DMS53 (cell line): ENCODE measurements around the gene CEP112.
"Not testable (repeated sequence)": the region's sequence is repeated elsewhere in the genome, so short reads cannot be mapped to it uniquely, and the experiment has no call there.

ENCODE experiments used
- DNase-seq: peaks from one replicate; lab custom pipeline; 2025; lab: John Stamatoyannopoulos, UW

Gene CEP112

DNA sequence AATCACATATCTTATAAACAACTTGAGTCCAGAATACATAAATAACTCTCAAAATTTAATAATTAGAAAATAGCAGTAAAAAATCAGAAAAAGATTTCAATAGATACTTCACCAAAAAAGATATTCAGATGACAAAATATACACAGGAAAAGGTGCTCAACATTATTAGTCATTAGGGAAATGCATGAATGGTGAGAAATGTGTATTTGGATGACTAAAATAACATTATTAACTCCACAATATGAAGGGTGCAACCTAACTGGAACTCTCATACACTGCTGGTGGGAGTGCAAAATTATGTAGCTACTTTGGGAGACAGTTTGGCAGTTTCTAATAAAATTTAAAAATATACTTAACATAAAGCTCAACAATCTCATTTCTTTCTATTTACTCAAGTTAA lies 368.2 kb downstream of the CEP112 start:
- no peak for DNase-seq

DNA sequence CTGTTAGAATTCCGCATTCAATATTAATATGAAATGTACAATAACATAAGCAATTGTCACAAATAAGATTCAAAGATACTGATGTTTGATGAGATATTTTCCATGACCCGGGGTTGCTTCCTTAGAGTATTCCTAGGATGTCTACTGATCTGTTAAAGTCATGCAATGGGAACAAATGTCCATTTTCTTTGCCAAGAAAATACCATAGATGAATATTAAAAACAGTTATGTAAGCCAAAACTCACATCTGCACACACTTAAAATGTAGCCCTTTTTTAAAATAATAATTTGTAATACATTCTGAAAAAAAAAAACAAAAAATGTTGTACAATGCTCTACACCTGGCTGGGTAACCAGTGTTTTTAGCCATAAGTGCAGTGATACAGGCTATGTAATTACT lies 371.1 kb downstream of the CEP112 start:
- DNase-seq = no peak

DNA sequence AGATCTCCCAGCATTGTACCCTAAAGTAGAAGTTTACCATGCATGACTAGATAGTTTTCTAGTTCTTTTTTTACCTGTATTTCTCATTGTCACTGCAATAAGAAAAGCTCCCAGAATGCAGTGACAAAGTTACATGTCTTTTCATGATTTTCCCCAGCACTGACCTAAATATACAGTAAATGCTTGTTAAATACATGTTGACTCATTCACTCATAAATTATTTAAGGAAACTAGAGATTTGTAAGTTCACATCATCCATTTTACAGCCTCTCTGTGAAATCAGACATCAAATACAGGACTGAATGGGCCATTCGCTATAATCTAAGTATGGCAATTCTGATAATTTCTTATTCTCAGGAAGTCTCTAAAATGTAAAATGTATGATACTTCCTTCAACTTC lies 371.6 kb downstream of the CEP112 start:
- no peak for DNase-seq

DNA sequence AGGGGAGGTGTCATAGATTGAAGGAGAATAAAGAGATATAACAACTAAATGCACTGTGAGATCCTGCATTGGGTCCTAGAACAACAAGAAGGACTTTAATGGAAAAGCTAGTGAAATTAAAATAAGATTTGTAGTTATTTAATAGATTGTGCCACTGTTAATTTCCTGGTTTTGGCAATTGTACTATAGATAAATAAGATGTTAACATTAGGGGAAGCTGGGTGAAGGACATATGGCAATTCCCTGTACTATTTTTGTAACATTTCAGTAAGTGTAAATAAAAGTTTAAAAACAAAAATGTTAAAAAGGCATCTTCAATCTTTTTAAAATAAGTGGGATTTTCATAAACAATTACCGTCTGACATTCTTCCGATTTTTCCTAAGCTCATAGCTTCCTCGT lies 372.1 kb downstream of the CEP112 start:
- no peak for DNase-seq

DNA sequence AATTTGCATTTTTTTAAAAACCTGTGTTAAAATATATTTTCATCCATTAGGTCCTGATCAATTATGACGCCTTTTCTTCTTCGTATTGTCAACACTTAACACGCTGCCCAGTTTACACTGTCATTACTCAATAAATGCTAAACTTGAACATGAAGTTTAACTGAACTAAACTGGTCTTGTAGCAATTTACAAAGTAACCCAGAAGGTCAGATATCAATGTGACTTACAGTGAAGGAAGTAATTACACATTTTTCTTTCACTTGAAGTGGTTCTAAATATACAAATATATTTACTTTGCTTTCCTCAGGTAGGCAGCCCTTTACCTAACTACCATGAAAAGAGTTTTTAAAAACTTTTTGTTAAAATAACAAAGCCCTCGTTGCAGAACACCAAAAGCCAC lies 374.0 kb downstream of the CEP112 start:
- no peak for DNase-seq

DNA sequence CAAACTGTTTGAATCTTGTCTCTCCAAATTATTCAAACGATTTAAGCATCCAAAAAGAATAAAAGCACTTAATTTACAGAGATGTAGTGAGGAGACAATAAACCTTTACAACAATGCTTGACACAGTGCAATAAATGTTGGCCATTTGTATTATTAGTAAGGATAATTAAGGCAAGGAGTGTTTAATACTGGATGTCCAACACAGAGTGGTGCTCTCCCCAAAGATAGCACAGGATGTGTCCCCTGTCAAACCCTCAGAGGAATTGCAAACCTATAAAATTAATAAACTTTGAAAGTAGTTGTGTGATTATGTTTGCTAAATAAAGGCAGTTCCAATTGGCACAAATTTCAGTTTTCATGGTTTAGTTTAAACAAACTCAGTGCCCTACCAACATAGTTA lies 377.5 kb downstream of the CEP112 start:
- no peak for DNase-seq

DNA sequence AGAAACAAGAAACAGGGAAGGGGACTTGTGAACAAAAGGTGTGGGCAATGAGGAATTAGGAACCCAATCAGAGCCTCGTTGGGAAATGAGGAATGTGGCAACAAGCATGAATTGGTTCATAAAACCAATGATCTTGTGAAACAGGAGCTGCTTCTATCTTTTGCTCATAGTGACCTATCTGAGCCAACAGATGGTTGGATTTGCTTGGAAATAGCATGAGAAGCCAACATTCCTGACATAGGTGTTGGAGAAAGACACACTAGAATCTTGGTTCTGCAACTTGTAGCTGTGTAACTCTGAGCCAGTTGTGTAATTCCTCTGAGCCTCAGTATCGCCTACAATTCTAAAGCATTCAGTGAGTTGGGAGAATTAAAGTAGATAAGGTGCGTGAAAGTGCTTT lies 378.6 kb downstream of the CEP112 start:
- no peak for DNase-seq

DNA sequence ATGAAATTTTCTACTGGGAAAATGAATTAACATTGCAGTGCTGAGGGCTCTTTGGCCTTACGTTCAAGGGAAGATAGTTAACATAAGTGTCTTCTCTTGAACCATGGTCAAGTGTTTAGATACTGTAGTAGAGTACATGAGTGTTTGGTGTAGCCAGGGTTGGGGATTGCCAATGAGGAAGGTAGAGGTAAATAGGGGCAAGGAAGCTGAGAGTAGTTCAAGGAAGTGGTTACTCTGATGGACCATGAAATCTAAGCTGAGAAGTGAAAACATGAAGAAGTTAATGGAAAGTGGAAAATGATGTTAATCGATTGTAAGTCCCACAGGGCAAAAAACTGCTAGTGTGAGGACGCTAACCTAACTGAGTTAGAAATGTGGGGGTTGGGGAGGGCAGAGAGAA lies 380.9 kb downstream of the CEP112 start:
- DNase-seq = peak; percentile 12

DNA sequence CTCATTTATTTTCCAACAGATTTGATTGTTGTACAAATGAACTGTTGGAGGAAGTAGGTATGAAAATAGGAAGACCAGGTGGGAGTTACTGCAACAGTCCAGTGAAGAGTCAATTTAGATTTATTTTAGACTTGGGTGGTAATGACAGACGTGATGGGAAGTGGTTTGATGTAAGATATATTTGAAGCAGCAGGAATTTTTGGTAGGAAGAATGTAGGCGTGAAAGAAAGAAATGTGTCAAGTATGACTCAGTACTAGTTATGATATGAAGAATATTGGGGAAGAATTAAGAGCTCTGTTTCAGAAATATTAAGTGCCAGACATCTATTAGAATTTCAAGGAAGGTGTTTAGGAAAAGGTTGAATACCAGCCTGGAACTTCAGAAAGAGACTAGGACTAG lies 382.6 kb downstream of the CEP112 start:
- DNase-seq = no peak

DNA sequence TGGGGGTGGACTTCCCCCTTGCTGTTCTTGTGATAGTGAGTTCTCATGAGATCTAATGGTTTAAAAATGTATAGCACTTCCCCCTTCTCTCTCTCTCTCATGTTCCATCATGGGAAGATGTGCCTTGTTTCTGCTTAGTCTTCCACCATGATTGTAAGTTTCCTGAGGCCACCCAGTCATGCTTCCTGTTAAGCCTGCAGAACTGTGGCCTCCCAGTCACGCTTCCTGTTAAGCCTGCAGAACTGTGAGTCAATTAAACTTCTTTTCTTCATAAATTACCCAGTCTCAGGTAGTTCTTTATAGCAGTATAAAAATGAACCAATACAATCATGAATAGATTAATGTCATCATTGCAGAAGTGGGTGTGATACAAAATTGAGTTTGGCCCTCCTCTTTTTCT lies 383.4 kb downstream of the CEP112 start:
- not testable (repeated sequence) for DNase-seq

DNA sequence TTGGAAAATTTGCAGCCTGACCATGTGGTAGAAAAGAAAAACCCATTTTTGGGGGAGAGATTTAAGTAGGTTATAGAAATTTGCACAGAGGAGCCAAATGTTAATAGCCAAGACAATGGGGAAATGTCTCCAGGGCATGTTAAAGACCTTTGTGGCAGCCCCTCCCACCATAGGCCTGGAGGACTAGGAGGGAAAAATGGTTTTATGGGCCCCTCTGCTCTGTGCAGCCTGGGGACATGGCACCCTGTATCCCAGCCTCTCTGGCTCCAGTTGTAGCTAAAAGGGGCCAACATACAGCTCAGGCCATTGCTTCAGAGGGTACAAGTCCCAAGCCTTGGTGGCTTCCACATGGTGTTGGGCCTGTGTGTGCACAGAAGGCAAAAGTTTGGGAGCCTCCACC lies 384.6 kb downstream of the CEP112 start:
- DNase-seq = no peak

DNA sequence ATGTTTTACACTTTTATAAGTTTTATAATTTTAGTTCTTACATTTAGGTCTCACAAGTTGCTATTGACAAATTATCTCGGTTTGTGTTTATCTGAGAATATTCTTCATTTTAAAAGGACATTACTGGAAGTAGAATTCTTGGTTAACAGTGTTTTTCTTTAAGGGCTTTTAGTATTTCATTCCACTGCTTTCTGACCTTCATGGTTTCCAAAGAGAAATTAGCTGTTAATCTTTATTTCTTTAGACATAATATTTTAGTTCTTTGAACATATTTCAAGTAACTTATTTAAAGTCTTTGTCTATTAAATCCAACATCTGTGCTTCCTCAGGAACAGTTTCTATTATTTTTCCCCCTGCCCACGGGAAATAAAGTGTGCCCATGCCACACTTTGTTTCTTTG lies 390.4 kb downstream of the CEP112 start:
- DNase-seq = no peak

DNA sequence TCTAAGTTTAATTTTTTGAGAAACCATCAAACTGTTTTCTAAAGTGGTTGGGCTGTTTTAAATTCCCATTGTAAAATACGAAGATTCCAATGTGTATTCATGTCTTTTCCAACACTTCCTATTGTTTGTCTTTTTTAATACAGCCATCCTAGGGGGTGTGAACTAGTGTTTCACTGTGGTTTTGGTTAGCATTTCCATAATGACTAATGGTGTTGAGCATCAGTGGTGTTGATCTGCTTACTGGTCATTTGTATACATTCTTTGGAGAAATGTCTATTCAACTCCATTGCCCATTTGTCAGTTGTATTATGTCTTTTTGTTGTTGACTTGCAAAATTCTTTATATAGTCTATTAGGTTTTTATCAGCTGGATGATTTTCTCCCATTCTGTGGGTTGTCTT lies 391.3 kb downstream of the CEP112 start:
- DNase-seq = no peak

DNA sequence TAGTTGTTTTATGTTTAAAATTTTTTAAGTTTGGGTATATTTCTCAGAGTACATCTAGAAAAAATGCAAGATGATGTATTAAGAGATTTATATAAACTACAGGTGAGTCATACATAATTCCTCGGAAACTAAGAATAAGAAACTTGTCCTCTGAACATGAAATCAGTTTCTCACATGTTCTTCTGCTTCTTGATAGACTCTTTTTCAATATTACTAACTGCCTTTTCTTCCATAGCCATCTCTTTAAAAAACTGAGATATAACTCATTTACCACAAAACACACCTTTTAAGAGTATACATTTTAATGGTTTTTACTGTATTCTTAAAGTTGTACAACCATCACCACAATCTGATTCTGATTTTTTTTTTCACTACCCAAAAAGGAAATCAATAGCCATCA lies 392.1 kb downstream of the CEP112 start:
- DNase-seq = no peak

DNA sequence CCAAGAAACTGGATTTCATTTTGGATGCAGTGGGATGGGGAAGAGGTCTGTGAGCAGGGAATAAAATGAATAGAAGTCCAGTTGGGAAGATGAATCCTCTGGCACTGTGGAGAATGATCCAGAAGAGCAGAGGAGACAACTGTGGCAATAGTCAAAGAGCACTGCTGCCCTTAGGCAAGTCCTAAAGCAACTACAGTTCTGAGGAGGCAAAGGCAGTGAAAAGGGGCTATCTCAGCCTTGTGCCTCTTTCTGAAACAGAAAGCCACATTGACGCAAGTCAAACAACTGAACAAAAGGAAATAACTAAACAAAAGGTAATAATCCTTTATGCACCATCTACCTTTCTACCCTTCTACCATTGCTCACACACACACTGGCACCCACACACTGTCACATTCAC lies 392.5 kb downstream of the CEP112 start:
- DNase-seq = no peak

DNA sequence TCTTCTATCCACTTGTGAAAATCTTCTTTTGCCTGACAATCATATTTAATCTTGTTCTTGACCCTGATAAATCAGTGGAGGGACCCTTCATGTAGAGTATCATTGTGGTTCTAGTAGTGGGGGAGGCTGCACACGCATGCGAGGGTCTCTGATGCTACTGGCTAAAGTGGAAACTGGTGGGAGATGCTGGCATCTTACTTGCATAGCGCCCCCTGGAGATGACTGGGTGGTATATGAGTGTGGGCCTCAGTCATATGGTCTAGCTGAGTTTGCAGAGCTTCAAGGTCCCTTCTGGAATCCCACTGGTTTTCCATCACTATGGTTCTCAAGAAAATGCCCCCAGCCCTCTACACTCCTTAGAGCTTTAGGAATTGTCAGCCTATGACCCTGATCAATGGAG lies 394.1 kb downstream of the CEP112 start:
- DNase-seq = peak; percentile 36

DNA sequence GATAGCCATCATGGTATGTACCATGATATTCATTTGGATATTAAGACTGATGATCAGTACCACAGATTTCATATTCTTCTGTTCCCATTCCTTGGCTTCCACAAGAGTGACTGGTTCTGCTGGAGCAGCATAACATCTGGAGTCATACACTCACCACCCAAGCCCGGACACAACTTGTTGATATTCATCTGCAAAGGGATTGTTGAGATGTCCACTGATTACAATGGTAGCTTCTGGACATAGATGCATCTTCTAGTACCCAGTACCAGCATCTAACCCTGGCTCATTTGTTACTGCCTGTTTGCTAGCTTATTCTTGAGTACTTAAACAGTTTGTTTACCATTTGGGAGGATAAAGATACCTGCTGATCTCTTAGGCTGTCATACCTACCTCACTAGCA lies 394.8 kb downstream of the CEP112 start:
- DNase-seq = no peak

DNA sequence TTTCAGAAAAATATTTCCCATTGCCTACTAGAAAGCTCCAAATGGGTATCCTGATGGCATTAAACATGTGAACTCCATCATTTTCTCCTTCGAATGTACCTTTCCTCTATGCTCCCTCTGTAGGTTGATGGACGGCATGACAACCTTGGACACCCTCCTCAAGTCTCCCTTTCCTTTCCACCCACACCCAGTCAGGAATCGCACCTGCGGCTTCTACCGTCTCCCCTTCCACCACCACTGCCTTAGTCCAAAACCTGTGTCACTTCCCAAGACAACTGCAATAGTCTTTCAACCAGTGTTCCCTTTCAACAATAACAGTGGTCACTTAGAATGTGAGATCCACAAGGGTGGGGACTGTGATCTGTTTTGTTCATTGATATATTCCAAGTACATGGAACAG lies 397.4 kb downstream of the CEP112 start:
- peak; percentile 69 for DNase-seq

DNA sequence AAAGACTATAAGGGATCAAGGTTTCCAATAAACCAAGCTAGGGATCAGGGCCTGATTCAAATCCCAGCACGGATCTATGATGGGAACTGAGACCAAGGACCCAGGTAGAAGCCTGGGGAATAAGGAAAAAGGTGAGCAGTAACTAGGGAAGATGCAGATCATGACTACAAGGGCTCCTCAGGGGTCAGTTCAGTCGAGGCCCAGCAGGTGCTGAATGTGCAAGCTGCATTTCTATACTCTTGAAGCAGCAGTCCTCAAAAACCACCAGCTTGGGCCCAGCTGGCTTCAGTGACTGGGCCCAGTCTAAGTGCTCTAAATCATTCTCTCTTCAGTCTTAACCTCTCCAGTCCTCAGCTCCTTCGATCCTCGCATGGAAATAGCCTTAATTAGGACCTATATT lies 401.7 kb downstream of the CEP112 start:
- DNase-seq = no peak

DNA sequence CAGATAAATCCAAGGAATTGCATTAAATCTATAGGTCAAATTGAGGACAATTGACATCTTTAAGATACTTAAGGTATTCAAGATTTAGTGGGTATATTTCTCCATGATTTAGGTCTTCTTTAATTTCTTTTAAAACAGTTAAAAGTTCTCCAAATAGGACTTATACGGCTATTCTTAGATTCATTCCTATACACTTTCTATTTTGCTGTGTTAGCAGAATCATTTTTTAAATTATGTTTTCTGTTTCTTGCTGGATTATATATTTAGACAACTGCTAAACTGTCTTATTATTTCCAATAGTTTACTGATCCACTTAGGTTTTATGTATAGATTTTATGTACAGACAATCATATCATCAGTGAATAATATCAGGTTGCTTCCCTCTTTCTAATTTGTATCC lies 404.4 kb downstream of the CEP112 start:
- no peak for DNase-seq

DNA sequence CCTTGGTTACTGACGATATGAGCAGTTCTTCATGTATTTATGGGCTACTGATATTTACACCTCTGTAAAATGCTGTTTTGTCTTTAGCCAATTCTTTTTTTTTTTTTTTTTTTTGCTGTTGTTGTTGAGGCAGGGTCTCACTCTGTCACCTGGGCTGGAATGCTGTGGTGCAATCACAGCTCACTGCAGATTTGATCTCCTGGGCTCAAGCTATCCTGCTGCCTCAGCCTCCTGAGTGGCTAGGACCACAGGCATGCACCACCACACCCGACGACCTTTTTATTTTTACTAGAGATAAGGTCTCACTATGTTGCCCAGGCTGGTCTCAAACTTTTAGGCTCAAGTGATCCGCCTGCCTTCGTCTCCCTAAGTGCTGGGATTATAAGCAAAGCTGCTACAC lies 405.5 kb downstream of the CEP112 start:
- no peak for DNase-seq

DNA sequence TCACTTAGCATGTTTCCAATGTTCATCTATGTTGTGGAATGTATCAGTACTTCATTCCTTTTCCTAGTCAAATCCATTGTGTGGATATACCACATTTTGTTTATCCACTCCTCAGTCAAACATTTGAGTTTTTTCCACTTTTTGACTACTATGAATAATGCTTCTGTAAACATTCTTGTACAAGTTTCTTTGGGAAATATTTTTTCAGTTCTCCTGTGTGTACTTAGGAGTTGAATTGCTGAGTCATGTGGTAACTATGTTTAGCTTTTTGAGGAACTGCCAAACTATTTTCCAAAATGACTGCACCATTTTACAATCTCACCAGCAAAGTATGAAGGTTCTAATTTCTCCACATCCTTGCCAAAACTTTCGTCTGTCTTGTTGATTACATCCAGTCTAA lies 406.8 kb downstream of the CEP112 start:
- DNase-seq = peak; percentile 25

DNA sequence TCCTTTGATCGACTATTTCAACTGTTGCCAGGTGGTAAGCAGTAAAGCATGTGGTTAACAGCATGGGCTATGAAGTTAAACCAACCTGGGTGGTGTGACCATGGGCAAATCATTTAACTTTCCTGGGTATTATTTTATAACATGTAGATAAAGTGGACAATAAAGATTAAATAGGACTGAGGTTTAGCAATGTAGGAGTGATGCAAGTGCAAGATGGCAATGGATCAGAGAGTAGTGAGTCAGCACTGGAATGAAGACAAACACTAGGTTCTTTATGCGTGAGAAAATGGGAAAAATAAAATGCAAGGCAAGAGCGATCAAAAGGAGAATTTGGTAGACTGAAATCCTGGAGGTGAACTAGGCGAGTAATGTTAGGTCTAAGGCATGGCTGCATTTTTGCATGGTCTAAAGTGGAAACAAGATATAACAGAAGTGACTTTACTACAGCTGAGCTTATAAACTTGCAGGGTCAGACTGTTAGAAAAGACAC lies 408.0 kb downstream of the CEP112 start:
- DNase-seq = no peak

DNA sequence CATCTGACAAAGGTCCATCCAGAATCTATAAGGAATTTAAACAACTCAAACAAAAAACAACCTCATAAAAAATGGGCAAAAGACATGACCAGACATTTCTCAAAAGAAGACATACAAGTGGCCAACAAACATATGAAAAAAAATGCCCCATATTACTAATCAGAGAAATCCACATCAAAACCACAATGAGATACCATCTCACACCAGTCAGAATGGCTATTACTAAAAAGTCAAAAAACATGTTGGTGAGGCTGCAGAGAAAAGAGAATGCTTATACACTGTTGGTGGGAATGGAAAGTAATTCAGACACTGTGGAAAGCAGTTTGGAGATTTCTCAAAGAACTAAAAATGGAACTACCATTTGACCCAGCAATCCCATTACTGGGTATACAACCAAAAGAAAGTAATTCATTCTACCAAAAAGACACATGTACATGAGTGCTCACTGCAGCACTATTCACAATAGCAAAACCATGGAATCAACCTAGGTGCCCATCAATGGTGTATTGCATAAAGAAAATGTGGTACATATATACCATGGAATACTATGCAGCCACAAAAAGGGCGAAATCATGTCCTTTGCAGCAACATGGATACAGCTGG lies 409.7 kb downstream of the CEP112 start:
- not testable (repeated sequence) for DNase-seq

DNA sequence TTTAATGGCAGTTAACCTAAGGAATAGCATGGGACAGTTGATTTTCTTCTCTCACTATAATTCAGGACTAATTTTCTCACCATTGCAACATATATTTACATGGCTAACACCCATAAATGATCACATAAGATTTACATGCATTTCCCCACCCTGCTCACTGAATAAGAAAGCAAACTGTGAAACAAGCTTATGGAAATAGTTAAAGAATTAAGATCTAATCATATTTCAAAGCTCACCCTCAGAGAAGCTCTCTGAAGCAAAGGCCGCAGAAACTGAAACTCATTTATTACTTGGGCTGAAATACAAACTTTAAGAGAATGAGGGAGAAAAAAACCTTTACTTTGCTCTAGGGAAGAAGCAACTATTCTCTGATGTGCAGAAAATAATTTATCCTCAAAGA lies 411.8 kb downstream of the CEP112 start:
- DNase-seq = no peak
